NCI-H1694 (cell line): Measurements from ENCODE around the gene KDM4B.

ENCODE experiments used
- DNase-seq: peaks from one replicate; lab custom pipeline; 2025; lab: John Stamatoyannopoulos, UW

The KDM4B gene

DNA sequence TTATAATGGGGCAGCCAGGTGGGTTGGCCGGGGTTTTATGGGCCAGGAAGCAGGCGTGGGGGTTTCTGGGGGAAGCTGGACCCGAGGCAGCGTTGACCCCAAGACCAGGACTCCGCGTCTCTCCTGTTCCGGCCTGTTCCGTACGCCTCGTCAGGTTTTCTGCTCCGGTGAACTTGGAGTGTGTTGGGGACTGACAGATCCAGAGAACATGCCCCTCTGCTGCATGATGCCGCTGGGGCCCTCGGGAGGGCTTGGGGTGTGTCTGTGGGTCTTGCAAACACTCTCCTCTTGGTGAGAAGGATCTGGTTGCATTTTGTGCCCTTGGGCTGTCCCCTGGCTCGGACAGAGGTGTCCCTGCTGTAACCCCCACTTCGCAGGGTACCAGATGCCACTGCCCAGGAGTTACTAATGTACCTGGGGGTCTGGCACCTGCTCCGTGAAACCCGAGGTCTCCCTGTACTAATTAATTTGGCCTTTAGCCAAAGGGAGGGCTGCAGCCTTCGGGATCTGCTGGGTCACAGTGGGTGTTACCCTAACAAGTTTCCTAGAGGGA is 15.6 kb downstream of the KDM4B start:
- no peak for DNase-seq

DNA sequence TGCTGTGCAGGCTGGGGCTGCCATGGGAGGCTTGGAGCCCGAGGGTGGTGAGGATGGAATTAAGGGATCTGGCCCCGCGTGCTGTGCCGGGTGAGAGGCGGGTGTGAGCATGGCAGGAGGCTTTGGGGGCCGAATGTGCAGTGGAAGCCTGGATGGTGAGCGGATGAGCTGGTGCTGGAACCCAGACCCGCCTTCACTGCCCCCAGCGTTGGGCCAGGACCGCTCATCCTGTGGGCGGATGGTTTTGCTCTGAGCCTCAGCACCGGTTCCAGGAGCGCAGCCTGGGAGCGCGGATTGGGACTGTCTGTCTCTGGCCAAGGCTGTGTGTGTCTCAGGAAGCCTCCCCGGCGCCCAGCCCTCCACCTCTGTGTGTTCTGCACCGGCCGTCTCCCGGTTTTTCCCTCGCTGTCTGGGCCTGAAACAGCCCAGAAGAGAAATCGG is 16.7 kb downstream of the KDM4B start:
- DNase-seq: no peak

DNA sequence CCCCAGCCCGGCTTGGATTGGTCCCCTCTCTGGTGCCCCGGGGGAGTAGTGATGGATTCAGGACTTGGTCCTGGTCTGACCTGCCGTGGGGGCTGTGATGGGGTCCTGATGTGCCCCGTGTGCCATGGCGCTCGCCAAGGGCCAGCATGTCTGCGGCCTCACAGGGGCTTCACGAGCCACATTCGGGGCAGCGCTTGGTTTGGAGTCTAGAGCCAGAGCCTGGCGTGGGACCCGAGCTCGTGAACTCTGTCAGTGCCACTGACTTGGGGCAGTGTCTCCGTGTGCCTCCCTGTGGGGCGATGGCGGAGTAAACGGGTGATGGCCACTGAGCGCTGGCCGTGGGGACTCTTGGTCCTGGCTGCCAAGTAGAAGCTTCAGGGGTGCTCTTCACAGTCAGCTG is 17.1 kb downstream of the KDM4B start:
- DNase-seq: no peak

DNA sequence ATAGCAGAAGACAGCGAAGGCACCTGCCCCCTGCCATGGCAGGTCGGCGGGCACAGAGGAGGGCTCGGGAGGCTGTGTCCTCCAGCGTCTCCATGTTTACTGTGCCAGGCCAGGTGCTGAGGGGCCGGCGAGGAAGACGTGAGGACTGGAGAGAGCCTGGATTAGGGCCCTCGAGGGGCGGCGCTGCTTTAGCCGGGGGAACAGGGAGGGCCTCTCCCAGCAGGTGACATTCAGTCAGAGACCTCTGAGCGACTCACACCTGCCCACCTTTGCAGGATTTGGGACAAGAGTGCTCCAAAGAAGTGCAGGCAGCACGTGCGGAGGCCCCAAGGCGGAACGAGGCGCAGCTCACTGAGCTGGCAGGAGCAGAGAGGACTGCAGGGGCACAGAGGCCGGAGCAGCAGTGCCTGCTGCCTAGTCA is 17.6 kb downstream of the KDM4B start:
- no peak for DNase-seq

DNA sequence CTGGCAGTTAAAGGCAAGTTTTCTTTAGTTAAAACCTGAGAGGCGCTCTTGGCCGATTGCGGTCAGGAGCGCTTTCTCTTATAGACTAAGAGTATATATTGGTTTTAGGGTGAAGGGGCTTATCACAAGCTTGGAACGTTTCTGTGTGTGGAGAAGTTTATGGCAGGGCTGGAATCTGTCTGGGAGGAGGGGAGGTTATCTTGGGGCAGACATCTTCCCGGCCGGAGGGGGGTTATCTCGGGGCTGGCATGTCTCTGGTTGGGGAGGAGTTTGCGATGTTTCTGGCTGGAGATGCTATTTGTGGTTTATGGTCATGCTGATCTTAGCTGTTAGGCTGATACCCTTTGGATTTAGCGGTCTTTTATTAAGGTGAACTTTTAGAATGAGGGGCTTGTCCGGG is 18.3 kb downstream of the KDM4B start:
- no peak for DNase-seq

DNA sequence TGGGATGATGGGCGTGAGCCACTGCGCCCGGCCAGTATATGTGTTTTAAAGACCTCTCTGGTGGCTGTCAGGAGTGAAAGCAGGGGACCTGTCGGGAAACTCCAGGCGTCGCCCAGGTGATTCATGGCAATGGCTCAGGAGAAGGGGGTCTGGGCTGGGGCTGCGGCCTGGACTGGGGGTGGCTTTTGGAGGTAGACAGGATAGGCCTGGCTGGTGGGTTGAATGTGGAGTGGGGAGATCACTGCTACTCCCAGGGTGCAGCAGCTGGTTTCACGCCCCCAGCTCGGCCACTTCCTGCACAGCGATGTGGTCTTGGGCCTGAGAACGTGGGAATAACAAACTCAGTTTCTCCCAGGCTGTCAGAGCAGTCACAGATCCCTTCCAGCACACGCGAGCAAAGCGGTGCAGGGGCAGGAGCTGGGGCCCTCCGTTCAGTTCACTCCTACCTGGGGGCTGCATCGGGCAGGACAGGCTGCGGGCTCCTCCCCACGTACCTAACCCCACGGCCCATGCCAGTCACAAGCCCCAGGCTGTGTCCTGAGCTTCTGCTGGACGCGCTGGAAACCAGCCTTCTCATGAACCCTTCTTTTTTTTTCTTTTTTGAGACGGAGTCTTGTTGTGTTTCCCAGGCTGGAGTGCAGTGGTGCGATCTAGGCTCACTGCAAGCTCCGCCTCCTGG is 18.9 kb downstream of the KDM4B start:
- no peak for DNase-seq

DNA sequence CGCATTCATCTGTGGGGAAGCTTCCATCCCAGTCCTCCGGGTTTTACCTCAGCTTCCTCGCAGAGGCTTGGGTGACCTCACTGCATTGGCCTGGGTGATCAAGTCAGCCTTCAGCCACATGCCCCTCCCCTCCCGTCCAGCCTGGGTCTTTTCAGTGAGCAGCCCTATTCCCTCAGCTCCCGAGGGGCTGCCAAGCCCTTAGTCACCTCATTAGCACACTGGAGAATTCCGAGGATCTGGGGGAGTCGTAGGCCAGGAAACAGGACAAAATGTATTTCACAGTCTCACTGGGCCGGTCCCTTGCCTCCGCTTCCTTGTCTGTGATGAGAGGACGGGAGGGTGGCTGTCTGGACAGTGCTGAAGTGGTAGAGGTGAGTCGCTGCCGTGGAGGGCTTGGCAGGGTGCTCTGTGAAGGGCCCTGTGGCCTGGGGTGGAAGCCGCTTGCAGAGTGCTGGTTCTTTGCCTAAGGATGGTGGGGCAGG is 19.9 kb downstream of the KDM4B start:
- no peak for DNase-seq

DNA sequence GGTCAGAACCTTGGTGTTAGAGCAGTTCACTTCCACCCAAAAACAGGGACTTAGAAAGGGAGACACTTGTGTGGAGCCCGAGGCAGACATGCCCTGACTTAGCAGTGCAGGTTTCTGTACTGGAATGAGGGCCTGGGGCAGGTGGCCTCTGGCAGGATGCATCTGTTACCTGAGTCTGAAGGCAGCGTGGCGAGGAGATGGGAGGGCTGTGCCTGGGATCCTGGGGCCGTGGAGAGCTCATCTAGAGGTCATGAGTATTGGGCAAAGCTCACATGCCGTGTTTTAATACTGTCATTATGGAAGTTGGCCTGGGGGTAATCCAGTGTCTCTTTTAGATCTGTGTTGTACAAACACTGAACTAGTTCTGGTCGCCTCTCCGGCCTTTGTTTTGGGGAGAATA is 21.4 kb downstream of the KDM4B start:
- DNase-seq: no peak

DNA sequence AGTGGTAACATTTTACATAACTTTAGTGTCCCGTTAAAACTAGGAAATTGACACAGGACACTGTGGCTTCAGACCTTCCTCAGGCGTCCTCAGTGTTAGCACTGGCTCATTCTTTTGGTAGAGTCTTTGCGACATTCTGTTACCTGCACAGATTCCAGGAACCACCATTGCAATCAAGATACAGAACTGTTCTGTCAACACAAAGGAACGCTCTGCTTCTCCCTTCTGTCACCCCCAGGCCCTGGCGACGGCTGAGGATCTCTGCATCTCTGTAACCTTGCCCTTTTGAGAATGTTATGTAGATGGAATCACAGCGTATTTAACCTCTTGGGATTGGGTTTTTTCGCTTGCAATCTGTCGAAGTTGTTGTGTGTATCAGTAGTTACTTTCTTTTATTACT is 22.6 kb downstream of the KDM4B start:
- DNase-seq: no peak

DNA sequence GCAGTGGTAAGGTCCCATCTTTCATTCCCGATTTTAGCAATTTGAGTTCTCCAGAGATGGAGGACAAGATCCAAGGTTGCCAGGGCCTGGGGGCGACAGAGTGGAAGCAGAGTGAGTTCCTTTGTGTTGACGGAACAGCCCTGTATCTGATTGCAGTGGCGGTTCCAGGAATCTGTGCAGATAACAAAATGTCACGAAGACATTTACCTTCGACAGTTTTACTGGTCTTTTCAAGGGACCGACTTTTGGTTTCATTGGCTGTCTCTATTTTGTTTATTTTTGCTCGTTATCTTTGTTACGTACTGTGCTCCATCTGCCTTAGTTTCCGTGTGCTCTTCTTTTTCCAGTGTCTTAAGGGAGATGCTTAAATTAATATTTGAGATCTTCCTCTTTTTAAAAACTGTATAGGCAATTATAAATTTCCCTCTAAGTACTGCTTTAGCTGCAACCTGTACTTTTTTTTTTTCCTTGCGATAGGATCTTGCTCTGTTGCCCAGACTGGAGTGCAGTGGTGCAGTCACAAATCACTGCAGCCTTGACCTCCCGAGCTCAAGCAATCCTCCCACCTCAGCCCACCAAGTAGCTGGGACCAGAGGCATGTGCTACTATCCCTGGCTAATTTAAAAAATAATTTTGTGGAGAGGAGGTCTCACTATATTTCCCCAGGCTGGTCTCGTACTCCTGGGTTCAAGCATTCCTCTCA is 23.2 kb downstream of the KDM4B start:
- DNase-seq: no peak

DNA sequence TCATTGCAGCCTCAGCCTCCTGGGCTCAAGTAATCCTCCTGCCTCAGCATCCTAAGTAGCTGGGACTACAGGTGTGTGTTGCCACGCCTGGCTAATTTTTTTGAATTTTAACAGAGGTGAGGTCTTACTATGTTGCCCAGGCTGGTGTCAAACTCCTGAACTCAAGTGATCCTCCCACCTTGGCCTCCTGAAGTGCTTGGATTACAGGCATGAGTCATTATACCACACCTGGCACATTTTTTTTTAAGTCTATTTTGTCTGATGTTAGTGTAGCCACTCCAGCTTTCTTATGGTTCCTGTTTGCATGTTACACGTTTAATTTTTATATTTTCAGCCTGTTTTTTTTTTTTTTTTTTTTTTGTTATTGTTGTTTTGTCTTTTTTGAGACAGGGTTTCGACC is 24.8 kb downstream of the KDM4B start:
- DNase-seq: no peak

DNA sequence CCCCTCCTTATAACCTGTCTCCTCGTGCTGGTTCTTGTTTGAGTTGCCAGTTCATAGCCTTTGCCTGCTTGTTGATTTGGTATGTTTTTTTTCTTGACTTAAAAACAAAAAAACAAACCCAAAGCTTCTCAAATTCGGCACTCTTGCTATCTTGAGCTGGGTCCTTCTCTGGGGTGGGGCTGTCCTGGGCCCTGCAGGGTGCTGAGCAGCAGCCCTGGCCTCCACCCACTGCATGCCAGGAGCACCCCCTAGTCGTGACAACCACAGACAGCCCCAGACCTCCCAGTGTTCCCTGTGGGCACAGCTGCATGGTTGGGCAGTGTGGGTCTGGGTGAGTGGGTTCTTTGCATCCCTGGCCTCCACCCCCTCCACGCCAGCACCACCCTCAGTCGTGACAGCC is 27.8 kb downstream of the KDM4B start:
- DNase-seq: no peak

DNA sequence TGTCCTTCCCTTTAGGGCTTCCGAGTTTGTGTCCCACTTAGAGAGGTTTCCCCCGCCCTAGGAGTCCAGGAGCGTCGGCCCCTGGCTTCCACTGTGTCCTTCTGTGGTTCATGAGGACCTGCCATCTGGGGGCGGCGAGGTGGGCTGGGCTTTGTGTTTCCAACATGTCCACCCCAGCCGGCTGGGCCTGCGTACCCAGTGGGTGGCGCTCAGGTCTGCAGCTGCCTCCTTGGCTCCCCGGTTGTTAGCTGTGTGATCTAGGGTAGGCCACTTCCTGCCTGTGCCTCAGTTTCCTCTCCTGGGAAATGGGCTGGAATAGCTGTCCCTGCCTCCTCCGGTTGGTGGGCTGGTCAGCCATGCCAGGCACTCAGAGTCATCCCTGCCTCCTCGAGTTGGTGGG is 28.4 kb downstream of the KDM4B start:
- no peak for DNase-seq

DNA sequence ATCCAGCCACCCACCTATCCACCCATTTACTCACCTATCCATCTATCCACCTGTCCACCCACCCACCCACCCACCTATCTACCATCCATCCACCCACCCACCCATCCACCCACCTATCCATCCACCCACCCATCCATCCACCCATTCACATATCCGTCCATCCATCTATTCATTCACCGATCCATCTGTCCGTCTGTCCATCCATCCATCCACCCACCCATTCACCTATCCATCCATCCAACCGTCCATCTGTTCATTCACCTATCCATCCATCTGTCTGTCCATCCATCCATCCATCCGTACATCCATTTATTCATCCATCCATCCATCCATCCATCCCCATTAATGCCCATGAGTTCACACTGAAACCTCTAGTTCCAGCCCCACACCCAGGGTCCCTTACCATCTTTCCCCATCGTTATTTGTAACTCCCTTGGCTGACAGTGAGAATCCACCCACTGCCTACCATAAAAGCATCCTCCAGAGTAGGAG is 31.3 kb downstream of the KDM4B start:
- DNase-seq: no peak

DNA sequence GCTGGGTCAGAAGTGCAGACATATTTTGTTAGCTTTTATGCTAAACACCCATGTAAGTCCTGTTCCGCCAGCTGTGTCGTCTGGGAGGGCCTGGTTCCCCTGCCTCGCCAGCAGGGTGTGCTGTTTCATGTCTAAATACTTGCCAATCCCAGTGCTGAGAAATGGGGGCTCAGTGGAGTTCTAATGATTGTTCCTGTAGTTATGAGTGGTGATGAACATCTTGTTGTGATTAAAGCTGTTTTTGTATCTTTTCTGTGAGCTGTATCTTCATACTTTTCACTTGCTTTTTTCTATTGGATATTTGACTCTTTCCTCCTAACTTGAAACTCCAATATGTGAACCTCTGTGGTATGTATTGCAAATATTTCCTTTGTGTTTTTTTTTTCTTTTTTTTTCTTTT is 32.7 kb downstream of the KDM4B start:
- no peak for DNase-seq

DNA sequence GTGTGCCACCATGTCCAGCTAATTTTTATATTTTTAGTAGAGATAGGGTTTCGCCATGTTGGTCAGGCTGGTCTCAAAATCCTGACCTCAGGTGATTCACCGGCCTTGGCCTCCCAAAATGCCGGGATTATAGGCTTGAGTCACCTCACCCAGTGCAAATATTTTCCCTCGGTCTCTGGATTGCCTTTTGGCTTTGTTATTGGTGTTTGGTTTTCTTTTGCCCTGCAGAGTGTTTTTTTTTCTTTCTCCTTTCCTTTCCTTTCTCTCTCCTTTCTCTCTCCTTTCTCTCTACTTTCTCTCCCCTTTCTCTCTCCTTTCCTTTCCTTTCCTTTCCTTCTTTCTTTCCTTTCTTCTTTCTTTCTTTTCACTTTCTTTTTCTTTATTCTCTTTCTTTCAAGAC is 33.2 kb downstream of the KDM4B start:
- no peak for DNase-seq

DNA sequence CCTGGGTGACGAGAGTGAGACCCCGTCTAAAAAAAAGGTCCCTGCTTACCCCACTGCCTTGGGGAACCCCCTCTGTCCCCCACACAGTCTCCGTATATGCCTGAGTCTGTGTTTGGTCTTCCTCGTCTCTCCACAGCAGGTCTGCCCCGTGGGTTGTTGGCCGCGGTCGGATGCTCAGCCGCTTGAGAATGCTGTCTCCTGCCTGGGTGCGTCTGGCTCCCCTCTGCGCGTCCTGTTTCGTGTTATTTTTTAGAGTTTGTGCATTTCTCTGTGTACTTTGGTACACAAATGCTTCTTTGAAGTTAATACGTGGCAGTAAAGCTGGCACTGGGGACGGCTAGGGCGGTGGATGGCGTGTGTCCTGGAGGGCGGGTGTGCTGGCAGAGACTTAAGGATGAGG is 34.9 kb downstream of the KDM4B start:
- no peak for DNase-seq

DNA sequence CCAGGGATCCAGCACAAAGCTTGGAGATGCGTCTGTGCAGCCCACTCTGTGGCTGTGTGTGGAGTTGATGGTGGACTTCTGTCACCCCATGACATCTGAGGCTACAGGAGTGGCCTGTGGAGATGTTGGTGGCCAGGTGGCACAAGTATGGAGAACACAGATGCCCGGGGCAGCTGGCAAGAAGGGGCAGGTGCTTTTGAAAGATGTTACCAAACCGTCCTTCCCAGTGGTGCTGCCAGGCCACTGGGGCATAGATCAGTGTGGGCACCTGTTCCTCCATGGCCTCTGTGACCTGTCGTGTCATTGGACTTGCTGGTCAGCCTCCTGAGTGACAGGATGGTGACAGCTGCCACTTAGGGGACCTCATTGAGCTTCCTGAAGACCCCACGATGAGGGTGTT is 36.2 kb downstream of the KDM4B start:
- no peak for DNase-seq

DNA sequence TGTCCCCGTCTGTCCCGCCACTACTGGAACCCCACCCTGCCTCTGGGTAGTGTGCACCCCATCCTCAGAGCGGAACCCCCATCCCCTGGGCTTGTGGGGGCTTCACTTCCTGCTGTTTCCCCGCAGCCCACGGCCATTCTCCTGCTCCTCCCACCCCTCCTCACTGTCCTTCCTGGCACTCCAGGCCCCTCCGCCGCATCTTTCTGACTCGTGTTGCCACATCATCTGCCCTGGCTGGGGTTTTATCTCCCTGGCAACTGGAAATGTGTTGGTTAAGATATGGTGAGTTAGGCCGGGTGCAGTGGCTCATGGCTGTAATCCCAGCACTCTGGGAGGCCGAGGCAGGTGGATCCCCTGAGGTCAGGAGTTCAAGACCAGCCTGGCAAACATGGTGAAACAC is 37.3 kb downstream of the KDM4B start:
- no peak for DNase-seq

DNA sequence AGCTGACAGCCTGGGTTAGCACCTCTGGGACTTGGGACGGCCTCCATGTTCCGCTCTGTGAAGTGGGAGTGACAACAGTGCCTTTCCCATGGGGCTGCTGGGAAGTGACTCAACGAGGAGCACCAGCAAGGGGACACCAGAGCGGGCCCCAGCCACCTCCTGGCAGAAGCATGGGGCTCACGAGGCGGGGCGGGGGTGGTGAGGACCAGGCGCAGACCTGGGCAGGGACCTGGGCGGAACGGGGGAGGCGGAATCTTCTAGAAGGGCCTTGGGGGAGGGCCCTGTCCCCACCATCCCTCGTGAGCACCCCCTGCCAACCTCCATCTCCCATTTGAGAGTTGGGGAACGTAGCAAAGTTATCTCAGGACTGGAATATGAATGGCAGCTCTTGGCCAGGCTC is 37.9 kb downstream of the KDM4B start:
- DNase-seq: no peak

DNA sequence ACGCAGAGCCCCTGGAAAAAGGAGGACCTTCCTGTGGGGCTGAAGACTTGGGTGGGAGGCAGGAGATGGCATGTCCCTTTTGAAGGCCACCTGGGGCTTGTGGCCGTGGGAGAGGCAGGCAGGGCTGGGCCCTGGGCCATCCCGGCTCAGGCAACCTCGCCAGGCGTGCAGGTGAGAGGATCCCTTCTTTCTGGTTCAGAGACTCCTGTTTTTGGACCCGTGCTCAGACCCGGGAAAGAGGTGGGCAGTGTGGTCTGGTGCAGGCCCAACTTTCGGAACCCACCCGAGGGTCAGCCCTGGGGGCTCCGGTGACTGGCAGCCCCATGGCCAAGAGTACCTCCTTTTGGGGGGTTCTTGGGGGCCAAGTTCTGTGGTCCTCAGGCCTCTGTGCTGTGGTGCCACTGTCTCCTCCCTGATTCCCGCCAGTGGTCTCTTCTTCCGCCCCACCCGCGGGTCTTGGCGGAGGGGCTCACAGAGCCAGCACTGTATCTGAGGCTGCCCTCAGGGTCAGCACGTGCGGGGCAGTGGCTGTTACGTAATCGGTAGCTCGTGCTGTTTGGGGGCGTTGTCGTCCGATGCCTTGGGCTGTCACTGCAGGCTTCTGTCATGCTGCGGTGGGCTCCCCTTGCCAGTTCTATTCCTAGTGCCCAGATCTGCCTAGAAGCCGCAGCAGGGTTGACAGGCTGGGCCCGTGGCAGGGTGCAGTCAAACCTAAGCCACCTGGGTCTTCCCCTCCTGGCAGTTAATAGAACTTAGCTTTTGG is 42.7 kb downstream of the KDM4B start:
- no peak for DNase-seq

DNA sequence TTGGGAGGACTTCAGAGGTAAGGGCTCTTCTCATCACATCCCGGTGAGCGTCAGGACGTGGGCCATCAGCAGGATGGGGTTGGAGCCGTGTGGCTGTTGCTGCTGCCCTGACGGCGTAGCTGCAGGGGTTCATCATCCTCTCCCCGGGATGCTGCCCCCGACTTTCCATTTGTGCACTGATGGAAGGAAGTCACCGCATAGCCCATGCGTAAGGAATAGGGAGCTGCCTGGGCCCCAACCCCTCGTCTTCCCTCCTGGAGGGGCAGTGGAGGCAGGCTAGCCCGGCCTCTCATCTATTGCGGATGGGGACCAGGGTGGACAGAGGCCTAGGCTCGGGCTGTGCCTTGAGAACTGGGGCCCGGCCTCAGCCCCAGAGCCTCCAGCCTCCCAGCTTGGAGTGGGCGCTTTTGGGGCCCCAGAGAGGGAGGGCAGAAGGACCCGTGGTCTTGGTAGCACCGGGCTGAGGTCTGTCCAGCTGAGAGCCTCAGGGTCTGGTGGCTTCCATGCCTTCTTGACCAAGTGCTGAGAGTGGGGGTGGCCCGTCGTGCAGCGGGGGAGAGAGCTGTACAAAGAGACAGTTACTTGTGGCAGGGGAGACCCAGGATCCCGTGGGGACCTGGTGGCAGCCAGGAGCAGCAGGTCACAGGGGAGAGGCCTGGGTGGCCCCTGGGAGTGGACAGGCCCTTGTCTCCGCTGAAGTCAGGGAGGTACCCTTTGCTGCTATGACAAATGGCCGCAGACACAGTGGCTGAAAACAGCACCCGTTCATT is 44.0 kb downstream of the KDM4B start:
- no peak for DNase-seq
